8988T (cell line): ENCODE data around the gene ECT2L.
"Not testable (repeated sequence)": the region's sequence is repeated elsewhere in the genome, so short reads cannot be mapped to it uniquely, and the experiment has no call there.

Experiments used
- DNase-seq: peaks from one replicate; pipeline ENCODE4 v3.0.0; 2011

Gene ECT2L

GRCh38 chr6:138864343-138864890 is 68.5 kb downstream of the ECT2L start:
- DNase-seq, result no peak

GRCh38 chr6:138865480-138866109 is 69.7 kb downstream of the ECT2L start:
- no peak for DNase-seq

GRCh38 chr6:138868181-138868580 is 72.3 kb downstream of the ECT2L start:
- no peak for DNase-seq

GRCh38 chr6:138869398-138869797 is 73.5 kb downstream of the ECT2L start:
- DNase-seq, result no peak

GRCh38 chr6:138873191-138873590 is 77.3 kb downstream of the ECT2L start:
- DNase-seq, result no peak

GRCh38 chr6:138882369-138883017 is 86.6 kb downstream of the ECT2L start:
- no peak for DNase-seq

GRCh38 chr6:138885156-138885819 is 89.4 kb downstream of the ECT2L start:
- no peak for DNase-seq

- no peak for DNase-seq
These were observed 95.5 kb downstream of the ECT2L start for GRCh38 chr6:138891255-138891986.

- DNase-seq, result no peak
These were observed 100.3 kb downstream of the ECT2L start for GRCh38 chr6:138896104-138896756.

GRCh38 chr6:138897031-138897430 is 101.1 kb downstream of the ECT2L start:
- no peak for DNase-seq

GRCh38 chr6:138907167-138907566 is 111.3 kb downstream of the ECT2L start:
- no peak for DNase-seq

GRCh38 chr6:138909511-138909910 is 113.6 kb downstream of the ECT2L start:
- no peak for DNase-seq

GRCh38 chr6:138909975-138910374 is 114.1 kb downstream of the ECT2L start:
- DNase-seq, result no peak

- no peak for DNase-seq
These were observed 116.4 kb downstream of the ECT2L start for GRCh38 chr6:138912308-138912707.

- DNase-seq, result no peak
These were observed 118.8 kb downstream of the ECT2L start for GRCh38 chr6:138914701-138915100.

- DNase-seq, result no peak
These were observed 125.0 kb downstream of the ECT2L start for GRCh38 chr6:138920906-138921305.

- DNase-seq, result no peak
These were observed 127.7 kb downstream of the ECT2L start for GRCh38 chr6:138923561-138923960.

- no peak for DNase-seq
These were observed 129.9 kb downstream of the ECT2L start for GRCh38 chr6:138925806-138926205.

- no peak for DNase-seq
These were observed 130.7 kb downstream of the ECT2L start for GRCh38 chr6:138926579-138926978.

- no peak for DNase-seq
These were observed 135.8 kb downstream of the ECT2L start for GRCh38 chr6:138931660-138932059.

GRCh38 chr6:138936873-138937272 is 141.0 kb downstream of the ECT2L start:
- not testable (repeated sequence) for DNase-seq

- DNase-seq, result no peak
These were observed 147.3 kb downstream of the ECT2L start for GRCh38 chr6:138943089-138943625.
